CD4-positive, CD25-positive, alpha-beta regulatory T cell (primary cell): ENCODE results near the gene OPCML. TPM values are rescaled to one million over a fixed set of nuclear protein-coding genes. Genes with fewer than 3 reads are reported as not detected.

Experiments
- ATAC-seq, 2 donors: fragments of 150-1000 bp; cut with Tn5 transposase; one replicate each; pipeline ENCODE4 v1.10.0; 2021; ENCODE audit warnings: low read depth in 2 of 2, moderate number of reproducible peaks in 2 of 2, moderate library complexity in 1 of 2
- DNase-seq, 3 donors: peaks; one replicate each; pipeline versions ENCODE4 v3.0.0 to v3.0.0-alpha.2; 2012 to 2022; ENCODE audit warnings: mixed read lengths in 1 of 3
- H3K27ac ChIP-seq: one replicate; pipeline ENCODE4 v1.7.0; 2013; ENCODE audit warnings: mild to moderate bottlenecking, low read length; ENCODE audit not compliant: insufficient read depth, poor library complexity, severe bottlenecking
- H3K27me3 ChIP-seq: one replicate; pipeline ENCODE4 v1.7.0; 2013; ENCODE audit warnings: low read length; ENCODE audit not compliant: control insufficient read depth, insufficient read depth
- H3K36me3 ChIP-seq: one replicate; pipeline ENCODE4 v1.7.0; 2013; ENCODE audit warnings: mild to moderate bottlenecking, low read length, moderate library complexity; ENCODE audit not compliant: control insufficient read depth, insufficient read depth
- H3K4me1 ChIP-seq: 2 replicates; pipeline ENCODE4 v1.7.0; 2013; ENCODE audit warnings: mild to moderate bottlenecking, low read length; ENCODE audit not compliant: insufficient read depth, control insufficient read depth, poor library complexity, severe bottlenecking
- H3K4me3 ChIP-seq: one replicate; pipeline ENCODE4 v1.7.0; 2013; ENCODE audit warnings: low read depth, mild to moderate bottlenecking, low read length, moderate library complexity
- H3K9me3 ChIP-seq, 2 experiments: 1 replicate in 1 of 2; 2 replicates in 1 of 2; pipeline ENCODE4 v1.7.0; 2013; ENCODE audit warnings: low read length in 2 of 2, mild to moderate bottlenecking in 1 of 2, moderate library complexity in 1 of 2; ENCODE audit not compliant: control insufficient read depth in 2 of 2
- H3K27ac Mint-ChIP-seq, 3 donors: one replicate each; pipeline ENCODE4 v1.8.0; 2020 to 2022; ENCODE audit warnings: mild to moderate bottlenecking in 3 of 3, mixed read lengths in 3 of 3, moderate library complexity in 2 of 3
- H3K27me3 Mint-ChIP-seq: one replicate; pipeline ENCODE4 v1.8.0; 2022; ENCODE audit warnings: mild to moderate bottlenecking, mixed read lengths
- H3K36me3 Mint-ChIP-seq: one replicate; pipeline ENCODE4 v1.8.0; 2020; ENCODE audit warnings: mixed read lengths
- H3K4me1 Mint-ChIP-seq, 4 donors: one replicate each; pipeline ENCODE4 v1.8.0; 2020 to 2022; ENCODE audit warnings: mixed read lengths in 4 of 4, mild to moderate bottlenecking in 1 of 4
- H3K4me3 Mint-ChIP-seq, 4 donors: one replicate each; pipeline ENCODE4 v1.8.0; 2020 to 2022; ENCODE audit warnings: mild to moderate bottlenecking in 4 of 4, mixed read lengths in 4 of 4, moderate library complexity in 3 of 4
- H3K9me3 Mint-ChIP-seq, 7 donors: one replicate each; pipeline ENCODE4 v1.8.0; 2020 to 2022; ENCODE audit warnings: mixed read lengths in 7 of 7, mild to moderate bottlenecking in 3 of 7, moderate library complexity in 2 of 7
- polyA plus RNA-seq, 4 donors: library from polyadenylated mRNA; unstranded; fragments of 300-500 nt; fragmentation: Illumina TruSeq; gene quantifications; one replicate each; pipeline ENCODE4 v1.2.3, GENCODE V29; 2021
- total RNA-seq: library from RNA; stranded (reverse); gene quantifications from one replicate; pipeline ENCODE4 v1.2.3, GENCODE V29; 2022

Gene OPCML
- total and polyA plus RNA-seq, 5 donors from 2014 or later, result not detected

GRCh38 chr11:133271871-133272776 lies 260.2 kb downstream of the OPCML start:
- Mint-ChIP-seq H3K9me3 (peaks cover 0 to 5% (median 0%) of the 10 kb centered on the region in 7 donors), H3K4me1 (no peaks in the 10 kb centered on the region), H3K4me3 (no peak overlapping the region), H3K27me3 (no peaks in the 10 kb centered on the region), H3K27ac (no peak overlapping the region), H3K36me3 (no peaks in the 10 kb centered on the region)
- no peaks in the 10 kb centered on the region for H3K4me1 ChIP-seq
- H3K27ac ChIP-seq, result no peak overlapping the region
- H3K27me3 ChIP-seq, result no peaks in the 10 kb centered on the region
- no peaks in the 10 kb centered on the region for H3K9me3 ChIP-seq
- no peaks in the 10 kb centered on the region for H3K36me3 ChIP-seq
- no peak for ATAC-seq
- no peak for DNase-seq
- no peak overlapping the region for H3K4me3 ChIP-seq

- no peaks in the 10 kb centered on the region for H3K4me1 ChIP-seq
- DNase-seq, result no peak
- Mint-ChIP-seq H3K27me3 (no peaks in the 10 kb centered on the region), H3K4me3 (no peak overlapping the region), H3K4me1 (no peaks in the 10 kb centered on the region), H3K27ac (no peak overlapping the region), H3K36me3 (no peaks in the 10 kb centered on the region), H3K9me3 (peaks cover 0 to 5% (median 0%) of the 10 kb centered on the region in 7 donors)
- H3K27ac ChIP-seq, result no peak overlapping the region
- H3K9me3 ChIP-seq, result no peaks in the 10 kb centered on the region
- H3K27me3 ChIP-seq, result no peaks in the 10 kb centered on the region
- H3K36me3 ChIP-seq, result no peaks in the 10 kb centered on the region
- ATAC-seq, result no peak
- no peak overlapping the region for H3K4me3 ChIP-seq
Measured at GRCh38 chr11:133271206-133271605, 261.1 kb downstream of the OPCML start.

- Mint-ChIP-seq H3K9me3 (peaks cover 0 to 5% (median 3%) of the 10 kb centered on the region in 7 donors), H3K36me3 (no peaks in the 10 kb centered on the region), H3K4me3 (no peak overlapping the region), H3K4me1 (no peaks in the 10 kb centered on the region), H3K27me3 (peaks cover 4% of the 10 kb centered on the region), H3K27ac (no peak overlapping the region)
- DNase-seq (no peak), ATAC-seq (no peak)
- Histone ChIP-seq H3K4me3 (no peak overlapping the region), H3K36me3 (no peaks in the 10 kb centered on the region), H3K4me1 (no peaks in the 10 kb centered on the region), H3K27ac (no peak overlapping the region), H3K27me3 (no peaks in the 10 kb centered on the region), H3K9me3 (no peaks in the 10 kb centered on the region)
Measured at GRCh38 chr11:133269267-133269666, 263.0 kb downstream of the OPCML start.

GRCh38 chr11:133266986-133267385 lies 265.3 kb downstream of the OPCML start:
- H3K36me3 ChIP-seq, result no peaks in the 10 kb centered on the region
- no peaks in the 10 kb centered on the region for H3K27me3 ChIP-seq
- no peak overlapping the region for H3K4me3 ChIP-seq
- DNase-seq (no peak), ATAC-seq (no peak)
- Mint-ChIP-seq H3K36me3 (no peaks in the 10 kb centered on the region), H3K9me3 (peaks cover 0 to 5% (median 4%) of the 10 kb centered on the region in 7 donors), H3K4me1 (no peaks in the 10 kb centered on the region), H3K4me3 (no peak overlapping the region), H3K27me3 (peaks cover 4% of the 10 kb centered on the region), H3K27ac (no peak overlapping the region)
- H3K27ac ChIP-seq, result no peak overlapping the region
- no peaks in the 10 kb centered on the region for H3K4me1 ChIP-seq
- H3K9me3 ChIP-seq, result no peaks in the 10 kb centered on the region

GRCh38 chr11:133265530-133266035 lies 266.7 kb downstream of the OPCML start:
- Mint-ChIP-seq H3K36me3 (no peaks in the 10 kb centered on the region), H3K4me3 (no peak overlapping the region), H3K27me3 (peaks cover 4% of the 10 kb centered on the region), H3K9me3 (peaks cover 0 to 5% (median 4%) of the 10 kb centered on the region in 7 donors), H3K4me1 (no peaks in the 10 kb centered on the region), H3K27ac (no peak overlapping the region)
- no peak for DNase-seq
- ATAC-seq, result no peak
- no peaks in the 10 kb centered on the region for H3K9me3 ChIP-seq
- no peaks in the 10 kb centered on the region for H3K4me1 ChIP-seq
- no peak overlapping the region for H3K27ac ChIP-seq
- H3K27me3 ChIP-seq, result no peaks in the 10 kb centered on the region
- no peaks in the 10 kb centered on the region for H3K36me3 ChIP-seq
- H3K4me3 ChIP-seq, result no peak overlapping the region

- Histone ChIP-seq H3K4me1 (no peaks in the 10 kb centered on the region), H3K36me3 (no peaks in the 10 kb centered on the region), H3K4me3 (no peak overlapping the region), H3K27me3 (no peaks in the 10 kb centered on the region), H3K9me3 (no peaks in the 10 kb centered on the region), H3K27ac (no peak overlapping the region)
- Mint-ChIP-seq H3K36me3 (no peaks in the 10 kb centered on the region), H3K4me3 (no peak overlapping the region), H3K9me3 (peaks cover 0 to 10% (median 5%) of the 10 kb centered on the region in 7 donors), H3K4me1 (no peaks in the 10 kb centered on the region), H3K27me3 (peaks cover 4% of the 10 kb centered on the region), H3K27ac (no peak overlapping the region)
- no peak for DNase-seq
- ATAC-seq, result no peak
Measured at GRCh38 chr11:133263332-133263731, 269.0 kb downstream of the OPCML start.

GRCh38 chr11:133258751-133259150 lies 273.6 kb downstream of the OPCML start:
- DNase-seq, result no peak
- no peaks in the 10 kb centered on the region for H3K27me3 ChIP-seq
- no peaks in the 10 kb centered on the region for H3K9me3 ChIP-seq
- no peaks in the 10 kb centered on the region for H3K4me1 ChIP-seq
- H3K9me3 Mint-ChIP-seq, result peaks cover 0 to 6% (median 3%) of the 10 kb centered on the region in 7 donors
- H3K4me1 Mint-ChIP-seq, result no peaks in the 10 kb centered on the region
- H3K36me3 Mint-ChIP-seq, result no peaks in the 10 kb centered on the region
- H3K36me3 ChIP-seq, result no peaks in the 10 kb centered on the region
- H3K27ac Mint-ChIP-seq, result peak overlapping the region in 1 of 3 donors; percentile 3
- H3K4me3 Mint-ChIP-seq, result no peak overlapping the region
- peaks cover 4% of the 10 kb centered on the region for H3K27me3 Mint-ChIP-seq
- no peak overlapping the region for H3K27ac ChIP-seq
- no peak overlapping the region for H3K4me3 ChIP-seq
- ATAC-seq, result no peak

GRCh38 chr11:133254601-133255000 lies 277.7 kb downstream of the OPCML start:
- Mint-ChIP-seq H3K27ac (no peak overlapping the region), H3K27me3 (peaks cover 14% of the 10 kb centered on the region), H3K4me3 (no peak overlapping the region), H3K4me1 (no peaks in the 10 kb centered on the region), H3K9me3 (peaks cover 0 to 8% (median under 1%) of the 10 kb centered on the region in 7 donors), H3K36me3 (no peaks in the 10 kb centered on the region)
- Histone ChIP-seq H3K36me3 (no peaks in the 10 kb centered on the region), H3K27ac (no peak overlapping the region), H3K4me3 (no peak overlapping the region), H3K27me3 (no peaks in the 10 kb centered on the region), H3K4me1 (no peaks in the 10 kb centered on the region), H3K9me3 (no peaks in the 10 kb centered on the region)
- DNase-seq, result no peak
- ATAC-seq, result no peak
